Breast epithelium (tissue), 3 donors: ENCODE measurements around the gene C11orf86.

Source experiments
- CTCF ChIP-seq, 3 donors: fragments of 450-650 bp; IDR thresholded peaks; one replicate each; pipeline ENCODE4 v1.5.1; 2016 to 2017; ENCODE audit warnings: antibody characterized with exemption in 3 of 3, mild to moderate bottlenecking in 3 of 3, moderate library complexity in 3 of 3
- POLR2A ChIP-seq: fragments of 450-650 bp; IDR thresholded peaks from one replicate; pipeline ENCODE4 v1.6.1; 2016; ENCODE audit warnings: antibody characterized with exemption, mild to moderate bottlenecking, moderate library complexity
- POLR2AphosphoS5 ChIP-seq, 3 donors: sonication (generic); formaldehyde crosslinking; IDR thresholded peaks; one replicate each; pipeline ENCODE4 v1.6.1; 2017; ENCODE audit warnings: antibody characterized with exemption in 3 of 3

GRCh38 chr11:66976028-66976467 lies 944 bp downstream of the C11orf86 start:
- TF ChIP-seq POLR2A (no peak), CTCF (IDR thresholded peaks at IDR 0.05) (peak in 1 of 3 donors; percentile 23), POLR2AphosphoS5 (IDR thresholded peaks at IDR 0.05) (no peak)
